Loucy (cell line): ENCODE results near the gene ANKRD13B.

Experiments used
- H2AFZ ChIP-seq: fragments of 200-600 bp; sonication (generic); 2 replicates; pipeline ENCODE4 v1.6.0; 2016; ENCODE audit warnings: antibody characterized with exemption, mild to moderate bottlenecking, low read length, moderate library complexity
- H3F3A ChIP-seq: fragments of 200-600 bp; 2 replicates; pipeline ENCODE4 v1.6.0; 2016; ENCODE audit warnings: antibody characterized with exemption, low read depth, mild to moderate bottlenecking
- H3K27me3 ChIP-seq: fragments of 200-600 bp; sonication (generic); 2 replicates; pipeline ENCODE4 v1.6.1; 2014; ENCODE audit warnings: low read length, mild to moderate bottlenecking; ENCODE audit not compliant: insufficient read depth, poor library complexity, severe bottlenecking
- H3K36me3 ChIP-seq: fragments of 200-600 bp; sonication (generic); 2 replicates; pipeline ENCODE4 v1.6.1; 2016; ENCODE audit warnings: low read length; ENCODE audit not compliant: insufficient read depth
- H3K4me1 ChIP-seq: fragments of 200-600 bp; sonication (generic); 2 replicates; pipeline ENCODE4 v1.5.1; 2014; ENCODE audit warnings: low read length, mild to moderate bottlenecking; ENCODE audit not compliant: insufficient read depth, poor library complexity, severe bottlenecking
- H3K4me2 ChIP-seq: fragments of 200-600 bp; sonication (generic); 2 replicates; pipeline ENCODE4 v1.6.0; 2014; ENCODE audit warnings: antibody characterized with exemption, low read length, low read depth, mild to moderate bottlenecking; ENCODE audit not compliant: poor library complexity, severe bottlenecking
- H3K4me3 ChIP-seq: fragments of 200-600 bp; sonication (generic); 2 replicates; pipeline ENCODE4 v1.5.1; 2014; ENCODE audit warnings: low read length, mild to moderate bottlenecking, mixed read lengths; ENCODE audit not compliant: poor library complexity, severe bottlenecking
- H3K79me2 ChIP-seq: fragments of 200-600 bp; sonication (generic); 2 replicates; pipeline ENCODE4 v1.6.1; 2014; ENCODE audit warnings: low read length; ENCODE audit not compliant: insufficient read depth
- H3K9ac ChIP-seq: fragments of 200-600 bp; sonication (generic); 2 replicates; pipeline ENCODE4 v1.6.0; 2014; ENCODE audit warnings: mild to moderate bottlenecking, low read depth, low read length, moderate library complexity; ENCODE audit not compliant: poor library complexity, severe bottlenecking
- H3K9me2 ChIP-seq: fragments of 200-600 bp; sonication (generic); replicated peaks from 2 replicates; pipeline ENCODE4 v1.6.1; 2016; ENCODE audit warnings: low read depth, low read length, mixed read lengths
- H3K9me3 ChIP-seq: fragments of 200-600 bp; sonication (generic); 2 replicates; pipeline ENCODE4 v1.6.1; 2014; ENCODE audit warnings: mild to moderate bottlenecking, antibody characterized with exemption, low read length, low read depth; ENCODE audit not compliant: insufficient read depth
- H4K20me1 ChIP-seq: fragments of 200-600 bp; sonication (generic); 2 replicates; pipeline ENCODE4 v1.6.0; 2014; ENCODE audit warnings: antibody characterized with exemption, low read length, mild to moderate bottlenecking; ENCODE audit not compliant: insufficient read depth, poor library complexity, severe bottlenecking
- CTCF ChIP-seq: fragments of 200-600 bp; sonication (generic); conservative IDR thresholded peaks from 2 replicates; pipeline ENCODE4 v1.5.1; 2014; ENCODE audit warnings: mild to moderate bottlenecking, antibody characterized with exemption, low read length
- EZH2phosphoT487 ChIP-seq: fragments of 200-600 bp; IDR thresholded peaks from 2 replicates; pipeline ENCODE4 v1.6.1; 2018; ENCODE audit warnings: antibody characterized with exemption, mild to moderate bottlenecking, moderate library complexity, borderline replicate concordance

Gene ANKRD13B

GRCh38 chr17:29546830-29547229, 46.1 kb upstream of the ANKRD13B start:
- Histone ChIP-seq H4K20me1 (no peaks in the 10 kb centered on the region), H3K9me3 (no peaks in the 10 kb centered on the region), H3K79me2 (no peaks in the 10 kb centered on the region), H3K9ac (no peak overlapping the region), H3K4me3 (no peak overlapping the region), H3K36me3 (peaks cover 24% of the 10 kb centered on the region; the same call in 1 of the 2 replicates), H3K9me2 (no peaks in the 10 kb centered on the region), H3K4me2 (no peak overlapping the region), H3F3A (0 out of 2 replicates have a peak, but pooled peaks cover 6% of the 10 kb centered on the region), H3K4me1 (no peaks in the 10 kb centered on the region), H3K27me3 (no peaks in the 10 kb centered on the region), H2AFZ (no peak overlapping the region)
- TF ChIP-seq EZH2phosphoT487 (no peak), CTCF (no peak)

GRCh38 chr17:29549177-29549923, 43.6 kb upstream of the ANKRD13B start:
- Histone ChIP-seq H3K4me3 (no peak overlapping the region), H3K4me1 (no peaks in the 10 kb centered on the region), H3K27me3 (no peaks in the 10 kb centered on the region), H2AFZ (no peak overlapping the region), H3K36me3 (peaks cover 5% of the 10 kb centered on the region; the same call in 1 of the 2 replicates), H3K9ac (no peak overlapping the region), H3K9me3 (no peaks in the 10 kb centered on the region), H3F3A (0 out of 2 replicates have a peak, but pooled peaks cover 6% of the 10 kb centered on the region), H3K9me2 (no peaks in the 10 kb centered on the region), H3K79me2 (no peaks in the 10 kb centered on the region), H3K4me2 (no peak overlapping the region), H4K20me1 (no peaks in the 10 kb centered on the region)
- TF ChIP-seq CTCF: no peak
- no peak for TF ChIP-seq EZH2phosphoT487

GRCh38 chr17:29555840-29556239, 37.1 kb upstream of the ANKRD13B start:
- H3K9me2 ChIP-seq: no peaks in the 10 kb centered on the region
- no peak overlapping the region for H3K4me2 ChIP-seq
- H3F3A ChIP-seq: no peaks in the 10 kb centered on the region
- TF ChIP-seq EZH2phosphoT487: no peak
- no peak for TF ChIP-seq CTCF
- H3K9ac ChIP-seq: no peak overlapping the region
- H3K27me3 ChIP-seq: no peaks in the 10 kb centered on the region
- peaks cover 9% of the 10 kb centered on the region for H3K4me1 ChIP-seq
- no peak overlapping the region for H3K4me3 ChIP-seq
- H3K9me3 ChIP-seq: no peaks in the 10 kb centered on the region
- H3K36me3 ChIP-seq: no peaks in the 10 kb centered on the region
- H2AFZ ChIP-seq: no peak overlapping the region
- H4K20me1 ChIP-seq: no peaks in the 10 kb centered on the region
- no peaks in the 10 kb centered on the region for H3K79me2 ChIP-seq
